NB4 (cell line): ENCODE results near the gene RALB.

ENCODE experiments used
- CTCF ChIP-seq: IDR thresholded peaks from one replicate; pipeline ENCODE4 v1.5.1; 2012; ENCODE audit warnings: low read depth, low read length
- MYC ChIP-seq: IDR thresholded peaks from 2 replicates; pipeline ENCODE4 v1.6.1; 2011; ENCODE audit warnings: low read depth, low read length
- POLR2A ChIP-seq: IDR thresholded peaks from 2 replicates; pipeline ENCODE4 v1.6.1; 2011; ENCODE audit warnings: mild to moderate bottlenecking; ENCODE audit not compliant: insufficient read length; ENCODE audit errors: extremely low read depth
- TF ChIP-seq, protein P1 (sequence below): IDR thresholded peaks from 2 replicates; pipeline ENCODE4 v1.6.1; 2011; ENCODE audit warnings: low read depth, low read length

DNA sequence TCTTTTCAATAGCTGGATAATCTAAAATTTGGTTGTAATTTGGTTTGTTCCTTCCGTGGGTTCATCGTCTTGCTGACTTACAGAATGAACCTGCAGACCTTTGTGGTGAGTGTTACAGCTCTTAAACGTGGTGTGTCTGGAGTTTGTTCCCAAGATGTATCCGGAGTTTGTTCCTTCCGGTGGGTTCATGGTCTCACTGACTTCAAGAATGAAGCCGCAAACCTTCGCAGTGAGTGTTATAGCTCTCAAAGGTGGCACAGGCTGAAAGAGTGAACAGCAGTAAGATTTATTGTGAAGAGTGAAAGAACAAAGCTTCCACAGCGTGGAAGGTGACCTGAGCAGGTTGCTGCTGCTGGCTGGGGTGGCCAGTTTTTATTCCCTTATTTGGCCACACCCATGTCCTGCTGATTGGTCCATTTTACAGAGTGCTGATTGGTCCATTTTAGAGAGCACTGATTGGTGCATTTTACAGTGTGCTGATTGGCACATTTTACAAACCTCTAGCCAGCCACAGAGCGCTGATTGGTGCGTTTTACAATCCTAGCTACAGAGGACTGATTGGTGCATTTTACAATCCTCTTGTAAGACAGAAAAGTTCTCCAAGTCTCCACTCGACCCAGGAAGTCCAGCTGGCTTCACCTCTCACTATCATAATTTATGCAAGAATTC lies 16.6 kb downstream of the RALB start:
- no peak for TF ChIP-seq CTCF
- TF ChIP-seq, protein P1, sequence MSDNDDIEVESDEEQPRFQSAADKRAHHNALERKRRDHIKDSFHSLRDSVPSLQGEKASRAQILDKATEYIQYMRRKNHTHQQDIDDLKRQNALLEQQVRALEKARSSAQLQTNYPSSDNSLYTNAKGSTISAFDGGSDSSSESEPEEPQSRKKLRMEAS: no peak
- no peak for TF ChIP-seq POLR2A
- TF ChIP-seq MYC: no peak
